Small intestine (tissue), 16 donors: Measurements from ENCODE around the gene PDHA2. TPM values are rescaled to one million over a fixed set of nuclear protein-coding genes. Genes with fewer than 3 reads are reported as not detected.

ENCODE experiments used
- DNase-seq, 2 donors: peaks; one replicate each; pipeline versions ENCODE4 v3.0.0 to v3.0.0-alpha.2; 2013
- FAIRE-seq: peaks from 2 replicates; lab custom pipeline; 2012; peaks lifted over from hg19 to GRCh38; lab: Jason Lieb, UNC
- H3K27ac ChIP-seq, 3 donors: one replicate each; pipeline ENCODE4 v1.5.1; 2013; ENCODE audit warnings: low read length in 2 of 3, mild to moderate bottlenecking in 2 of 3, control low read depth in 1 of 3, inconsistent platforms in 1 of 3, low read depth in 1 of 3, moderate library complexity in 1 of 3
- H3K27me3 ChIP-seq, 3 donors: one replicate each; pipeline ENCODE4 v1.6.1; 2013; ENCODE audit warnings: low read length in 3 of 3, inconsistent platforms in 1 of 3; ENCODE audit not compliant: control insufficient read depth in 3 of 3, insufficient read depth in 3 of 3
- H3K36me3 ChIP-seq, 3 donors: one replicate each; pipeline ENCODE4 v1.6.1; 2013; ENCODE audit warnings: low read length in 3 of 3, inconsistent platforms in 1 of 3, low read depth in 1 of 3, mild to moderate bottlenecking in 1 of 3, moderate library complexity in 1 of 3; ENCODE audit not compliant: control insufficient read depth in 3 of 3, insufficient read depth in 2 of 3
- H3K4me1 ChIP-seq, 3 donors: one replicate each; pipeline ENCODE4 v1.6.1; 2013; ENCODE audit warnings: low read length in 2 of 3, inconsistent platforms in 1 of 3, low read depth in 1 of 3, mild to moderate bottlenecking in 1 of 3, moderate library complexity in 1 of 3; ENCODE audit not compliant: control insufficient read depth in 3 of 3, insufficient read depth in 2 of 3
- H3K4me3 ChIP-seq, 3 donors: one replicate each; pipeline ENCODE4 v1.5.1; 2013; ENCODE audit warnings: low read length in 3 of 3, control low read depth in 1 of 3, inconsistent platforms in 1 of 3, low read depth in 1 of 3, mild to moderate bottlenecking in 1 of 3, moderate library complexity in 1 of 3
- H3K9me3 ChIP-seq, 2 donors: one replicate each; pipeline ENCODE4 v1.6.1; 2013; ENCODE audit warnings: low read depth in 1 of 2, low read length in 1 of 2; ENCODE audit not compliant: control insufficient read depth in 2 of 2, insufficient read depth in 1 of 2
- WGBS, 3 donors: extraction: QIAGEN DNeasy Blood & Tissue Kit; methylation state at CpG; one replicate each; pipeline ENCODE4 v1.1.7; 2013; 5-methylcytosine and 5-hydroxymethylcytosine counted together
- long read RNA-seq, 10 donors: transcript quantifications; one replicate each; lab custom pipeline, GENCODE V29; 2026
- polyA plus RNA-seq, 4 donors: library from polyadenylated mRNA; stranded (reverse) in 3 of 4; unstranded in 1 of 4; fragments of 200-250 nt in 3 of 4; fragments of 120-200 nt in 1 of 4; gene quantifications; one replicate each; pipeline versions ENCODE4 v1.2.1 to v1.2.3, GENCODE V29; 2013
- donor health status: healthy with polysubstance abuse.
- donor health status: control.
- donor health status: control.
- donor health status: Bipolar disorder and iron deficiency.
- donor health status: healthy.

PDHA2 gene
- not detected for polyA plus RNA-seq
- long read RNA-seq, donor 1: 0 reads
- long read RNA-seq, donor 2: 0 reads
- long read RNA-seq, donor 3: 0 reads
- long read RNA-seq, donor 4: 0 reads
- long read RNA-seq, donor 5: 0 reads
- long read RNA-seq, donor 6: 0 reads
- long read RNA-seq, donor 7: 0 reads
- long read RNA-seq, donor 8: 0 reads
- long read RNA-seq, donor 9: 0 reads
- long read RNA-seq, donor 10: 0 reads

DNA sequence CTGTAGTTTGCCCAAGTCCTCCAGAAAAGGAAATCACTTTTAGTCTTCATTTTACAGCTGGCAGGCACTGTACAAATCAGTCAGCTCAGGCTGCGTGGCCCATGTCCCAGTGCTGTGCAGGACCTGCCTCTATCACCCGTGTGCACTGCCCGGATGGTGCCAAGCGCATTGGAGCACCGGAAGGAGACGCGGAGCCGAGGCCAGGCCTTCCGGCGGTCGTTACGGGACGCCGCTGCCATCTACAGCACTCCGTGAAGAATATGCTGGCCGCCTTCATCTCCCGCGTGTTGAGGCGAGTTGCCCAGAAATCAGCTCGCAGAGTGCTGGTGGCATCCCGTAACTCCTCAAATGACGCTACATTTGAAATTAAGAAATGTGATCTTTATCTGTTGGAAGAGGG lies at the start of gene PDHA2:
PDHA2 (plus strand) TSS at position 203 of the 400 bp plus-strand sequence; CDS start at position 261, 58 bp downstream.
- 95 to 96% (median 95%) methylated on average over 22 of the region's 22 CpGs for WGBS, 3 donors
- no peaks in the 10 kb centered on the region for H3K36me3 ChIP-seq
- peaks cover 0 to 6% of the 10 kb centered on the region in 2 donors for H3K9me3 ChIP-seq
- H3K27me3 ChIP-seq: no peaks in the 10 kb centered on the region
- FAIRE-seq (no peak), DNase-seq (no peak)
- H3K4me3 ChIP-seq: no peak within 1 kb of the TSS
- no peaks in the 10 kb centered on the region for H3K4me1 ChIP-seq
- H3K27ac ChIP-seq: no peak within 1 kb of the TSS

DNA sequence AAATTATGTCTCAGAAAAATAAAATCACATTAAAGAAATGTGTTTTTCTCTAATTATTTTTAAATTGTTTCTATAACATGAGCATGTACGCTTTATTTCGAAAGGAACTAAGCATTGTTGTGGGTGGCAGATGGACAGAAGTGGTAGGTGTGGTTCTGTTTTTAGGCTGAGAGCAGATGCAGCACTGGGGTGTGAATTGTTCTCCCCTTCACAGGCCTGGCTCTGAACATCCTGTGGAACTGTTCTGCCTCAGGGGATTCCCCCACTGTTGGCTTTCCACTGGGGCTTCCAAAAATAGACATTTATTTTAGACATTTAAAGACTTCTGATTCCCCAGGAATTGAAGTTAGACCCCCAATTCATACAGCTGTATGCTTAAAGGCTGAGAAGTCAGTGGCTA lies 41.9 kb upstream of the PDHA2 start:
- WGBS, 3 donors: 70 to 90% (median 75%) methylated on average over 2 of the region's 2 CpGs
- Histone ChIP-seq H3K27ac (no peak overlapping the region), H3K36me3 (no peaks in the 10 kb centered on the region), H3K27me3 (no peaks in the 10 kb centered on the region), H3K4me1 (no peaks in the 10 kb centered on the region), H3K4me3 (no peak overlapping the region), H3K9me3 (no peaks in the 10 kb centered on the region)
- no peak for FAIRE-seq
- no peak for DNase-seq

DNA sequence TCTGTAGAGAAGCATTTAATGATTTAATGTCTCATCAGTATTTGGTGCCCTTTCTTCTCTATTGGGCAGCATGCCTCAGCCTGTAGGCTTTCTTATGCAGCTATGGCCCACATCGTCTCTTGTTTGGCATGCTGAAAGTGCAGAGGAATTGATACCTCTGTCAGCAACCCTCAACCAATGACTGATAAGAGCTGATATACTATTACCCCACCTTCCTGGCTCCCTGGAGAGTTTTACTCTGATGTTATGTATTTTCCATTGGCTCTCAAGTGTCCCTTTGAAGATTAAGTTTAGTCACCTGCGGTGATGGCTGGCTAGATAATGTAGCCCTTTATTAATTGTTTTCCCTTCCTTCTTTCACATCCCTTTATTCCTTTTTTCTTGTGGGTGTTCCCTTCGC lies 41.2 kb upstream of the PDHA2 start:
- WGBS, 3 donors: 70 to 73% (median 71%) methylated on average over 3 of the region's 3 CpGs
- FAIRE-seq (no peak), DNase-seq (no peak)

DNA sequence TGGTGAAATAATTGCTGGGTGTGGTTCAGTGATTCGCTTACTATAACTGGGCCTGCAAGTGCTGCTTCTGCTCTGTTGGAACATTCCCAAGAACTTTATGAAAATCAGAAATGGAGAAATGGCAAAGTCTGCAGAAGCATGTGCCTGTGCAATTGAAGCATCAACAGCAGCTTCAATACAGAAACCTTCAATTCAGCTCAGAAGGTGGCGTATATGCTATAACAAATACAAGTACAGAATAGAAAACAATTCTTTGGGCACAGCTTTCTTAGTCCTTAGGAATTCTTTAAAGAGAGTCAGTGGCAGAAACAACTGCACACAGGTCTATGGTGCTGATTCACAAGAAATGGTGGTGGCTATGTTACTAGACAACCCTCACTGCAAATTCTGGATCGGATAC lies 18.0 kb upstream of the PDHA2 start:
- Histone ChIP-seq H3K9me3 (no peaks in the 10 kb centered on the region), H3K27me3 (no peaks in the 10 kb centered on the region), H3K4me1 (no peaks in the 10 kb centered on the region), H3K27ac (no peak overlapping the region), H3K36me3 (no peaks in the 10 kb centered on the region), H3K4me3 (no peak overlapping the region)
- FAIRE-seq (no peak), DNase-seq (no peak)
- WGBS, 3 donors: 62 to 74% (median 69%) methylated on average over 3 of the region's 3 CpGs

More for the DNA sequence above, 41.2 kb upstream of the PDHA2 start:
- Histone ChIP-seq H3K4me1 (no peaks in the 10 kb centered on the region), H3K27me3 (no peaks in the 10 kb centered on the region), H3K4me3 (no peak overlapping the region), H3K36me3 (no peaks in the 10 kb centered on the region), H3K9me3 (no peaks in the 10 kb centered on the region), H3K27ac (no peak overlapping the region)

DNA sequence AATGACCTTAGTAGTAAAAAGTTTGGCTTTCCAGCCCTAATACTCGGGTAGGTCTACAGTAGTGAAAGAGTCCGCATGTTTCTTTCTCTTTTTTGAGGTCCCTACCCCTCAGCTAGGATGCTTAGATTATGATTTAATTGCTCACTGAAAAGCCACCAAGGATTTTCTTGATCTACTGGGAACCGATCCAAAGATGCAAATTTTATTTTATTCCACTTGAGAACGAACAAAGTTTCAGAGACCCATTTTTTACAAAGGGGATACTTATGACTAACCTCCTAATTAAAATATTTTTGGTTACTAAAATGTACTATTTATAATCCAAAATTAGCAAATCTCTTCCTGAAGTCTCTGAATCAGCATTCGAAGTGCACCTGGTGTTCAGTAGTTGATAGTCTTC lies 14.3 kb upstream of the PDHA2 start:
- Histone ChIP-seq H3K36me3 (no peaks in the 10 kb centered on the region), H3K27me3 (no peaks in the 10 kb centered on the region), H3K4me3 (no peak overlapping the region), H3K27ac (no peak overlapping the region), H3K9me3 (no peaks in the 10 kb centered on the region), H3K4me1 (no peaks in the 10 kb centered on the region)
- DNase-seq: no peak
- FAIRE-seq: no peak
- 71 to 84% (median 75%) methylated on average over 5 of the region's 5 CpGs for WGBS, 3 donors

DNA sequence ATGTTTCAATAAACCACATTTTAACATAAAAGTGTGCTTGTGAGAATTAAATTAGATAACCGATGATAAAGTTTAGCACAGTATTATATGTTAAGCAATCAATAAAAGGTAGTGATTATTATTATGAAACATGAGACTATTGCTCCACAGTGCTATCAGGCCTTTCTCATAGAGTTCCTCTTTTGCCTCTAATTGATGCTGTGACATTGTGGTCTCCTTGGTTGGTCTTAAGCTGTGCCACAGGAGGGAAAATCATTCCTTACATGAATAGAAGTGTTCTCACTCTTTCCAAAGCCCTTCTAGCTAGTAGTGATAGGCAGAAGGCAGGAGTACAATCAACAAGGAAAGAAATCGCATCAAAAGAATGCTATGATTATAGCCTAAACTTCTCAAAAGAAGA lies 9.2 kb upstream of the PDHA2 start:
- 93 to 97% (median 96%) methylated on average over 2 of the region's 2 CpGs for WGBS, 3 donors
- no peak for FAIRE-seq

DNA sequence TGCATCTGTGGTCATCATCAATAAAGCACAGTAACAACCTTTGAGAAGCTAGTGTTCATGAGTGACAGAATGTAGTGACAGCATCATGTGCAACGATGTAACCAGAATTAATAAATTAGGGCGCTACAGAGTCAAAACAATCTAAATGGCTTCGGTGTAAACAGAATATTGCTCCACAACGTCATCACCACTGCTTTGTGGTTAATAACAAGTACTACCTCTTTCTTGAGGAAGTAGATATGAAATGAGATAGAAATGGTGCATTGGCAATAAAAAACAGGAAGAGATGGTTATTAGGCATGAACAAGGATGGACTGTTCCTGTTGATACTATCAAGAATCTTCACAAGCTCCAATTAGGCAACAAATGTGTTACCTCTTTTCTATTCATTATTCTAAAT lies 8.7 kb upstream of the PDHA2 start:
- no peaks in the 10 kb centered on the region for H3K4me1 ChIP-seq
- no peaks in the 10 kb centered on the region for H3K27me3 ChIP-seq
- H3K27ac ChIP-seq: no peak overlapping the region
- FAIRE-seq: no peak
- 39 to 59% (median 46%) methylated on average over 4 of the region's 4 CpGs for WGBS, 3 donors
- H3K9me3 ChIP-seq: no peaks in the 10 kb centered on the region
- no peaks in the 10 kb centered on the region for H3K36me3 ChIP-seq
- DNase-seq: no peak
- no peak overlapping the region for H3K4me3 ChIP-seq

More for the DNA sequence above, 9.2 kb upstream of the PDHA2 start:
- no peak for DNase-seq
- no peaks in the 10 kb centered on the region for H3K36me3 ChIP-seq
- H3K27ac ChIP-seq: no peak overlapping the region
- H3K27me3 ChIP-seq: no peaks in the 10 kb centered on the region
- H3K4me1 ChIP-seq: no peaks in the 10 kb centered on the region
- H3K9me3 ChIP-seq: no peaks in the 10 kb centered on the region
- H3K4me3 ChIP-seq: no peak overlapping the region

DNA sequence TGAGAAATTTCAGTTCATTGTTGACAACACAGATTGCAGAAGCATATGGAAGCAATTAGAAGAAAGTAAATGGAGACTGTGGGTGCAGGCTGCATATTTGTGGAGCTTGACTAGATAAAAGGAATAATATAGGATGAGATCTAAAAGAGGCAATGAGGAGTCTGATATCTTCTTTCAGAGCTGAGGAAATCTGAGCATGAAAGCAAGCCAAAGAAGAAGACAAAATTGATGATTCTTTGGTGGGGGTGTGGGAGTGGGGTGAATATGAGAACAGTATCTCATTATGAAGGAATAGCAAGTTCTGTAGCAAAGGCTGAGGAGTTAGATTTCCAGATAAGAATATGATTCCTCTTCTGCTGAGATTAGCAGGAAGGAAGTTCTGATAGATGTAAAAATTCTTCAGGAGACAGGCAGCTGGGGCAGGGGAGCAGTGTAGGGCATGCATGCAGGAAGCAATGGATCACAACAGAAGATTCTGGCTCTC lies 6.1 kb upstream of the PDHA2 start:
- no peaks in the 10 kb centered on the region for H3K9me3 ChIP-seq
- no peak for FAIRE-seq
- no peak for DNase-seq
- H3K36me3 ChIP-seq: no peaks in the 10 kb centered on the region
- H3K27ac ChIP-seq: no peak overlapping the region
- H3K4me3 ChIP-seq: no peak overlapping the region
- H3K4me1 ChIP-seq: no peaks in the 10 kb centered on the region
- H3K27me3 ChIP-seq: no peaks in the 10 kb centered on the region

DNA sequence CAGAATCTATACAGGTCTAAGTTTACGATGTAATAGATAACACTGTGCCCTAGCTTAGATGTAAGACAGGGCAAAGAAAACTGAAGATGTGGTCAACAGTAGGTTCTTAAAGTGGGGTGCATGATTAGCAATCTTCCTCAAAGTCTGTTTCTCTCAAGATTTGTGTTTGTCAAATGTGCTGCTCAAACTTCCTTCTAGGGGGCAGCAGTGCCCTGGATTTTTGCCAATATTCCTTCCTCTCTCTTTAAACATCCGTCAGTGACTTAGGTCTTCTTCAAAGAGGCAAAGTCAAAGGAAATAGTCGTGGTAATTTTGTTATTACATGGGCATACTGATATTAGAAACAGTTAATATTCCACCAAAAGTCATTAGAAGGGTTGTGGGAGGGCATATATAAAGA lies 4.2 kb upstream of the PDHA2 start:
- DNase-seq (peak in 1 of 2 donors; percentile 26), FAIRE-seq (no peak)
- no peaks in the 10 kb centered on the region for H3K4me1 ChIP-seq
- no peaks in the 10 kb centered on the region for H3K36me3 ChIP-seq
- WGBS, 3 donors: 28 to 39% (median 31%) methylated on average over 3 of the region's 3 CpGs
- H3K27ac ChIP-seq: no peak overlapping the region
- no peak overlapping the region for H3K4me3 ChIP-seq
- H3K9me3 ChIP-seq: peaks cover 0 to 6% of the 10 kb centered on the region in 2 donors
- no peaks in the 10 kb centered on the region for H3K27me3 ChIP-seq
